HEK293 (cell line): ENCODE data around the gene NOXRED1.

ENCODE experiments used
- CTCF ChIA-PET: fragments of 350-600 bp; formaldehyde crosslinking; extraction: SDS; loops from one replicate; lab custom pipeline; 2021; ENCODE audit warnings: antibody characterized with exemption; lab: Yijun Ruan, JAX
- POLR2A ChIA-PET: fragments of 300-600 bp; formaldehyde crosslinking; extraction: SDS; loops from one replicate; lab custom pipeline; 2020; ENCODE audit warnings: antibody characterized with exemption, inconsistent platforms; lab: Yijun Ruan, JAX
- H3K27ac ChIP-seq: fragments of 200-500 bp; sonication (Bioruptor generic); 2 replicates; pipeline ENCODE4 v1.5.1; 2014; ENCODE audit warnings: low read depth, low read length, control low read depth, inconsistent platforms; ENCODE audit errors: extremely low read depth
- H3K36me3 ChIP-seq, 2 experiments: fragments of 200-500 bp in 1 of 2; sonication (Bioruptor generic) in 1 of 2; 1 replicate in 1 of 2; 2 replicates in 1 of 2; pipeline ENCODE4 v1.5.1; 2014 to 2017; ENCODE audit warnings: inconsistent platforms in 2 of 2, low read length in 2 of 2; ENCODE audit not compliant: control insufficient read depth in 2 of 2, insufficient read depth in 1 of 2
- H3K4me1 ChIP-seq: fragments of 200-500 bp; sonication (Bioruptor generic); 2 replicates; pipeline ENCODE4 v1.5.1; 2014; ENCODE audit warnings: mild to moderate bottlenecking, low read length, inconsistent platforms; ENCODE audit not compliant: control insufficient read depth, insufficient read depth
- H3K4me3 ChIP-seq: 2 replicates; pipeline ENCODE4 v1.5.1; 2011; ENCODE audit warnings: low read depth, mild to moderate bottlenecking, control low read depth, low read length, moderate library complexity
- H3K9me3 ChIP-seq: fragments of 200-500 bp; sonication (Bioruptor generic); 2 replicates; pipeline ENCODE4 v1.5.1; 2014; ENCODE audit warnings: low read depth, low read length, inconsistent platforms; ENCODE audit not compliant: control insufficient read depth, insufficient read depth
- EGR2 ChIP-seq: fragments of 450-650 bp; formaldehyde crosslinking; IDR thresholded peaks from 2 replicates; pipeline ENCODE4 v1.5.1; 2016; ENCODE audit warnings: low read depth, missing biosample characterization, missing genetic modification characterization
- PRDM6 ChIP-seq: fragments of 450-650 bp; formaldehyde crosslinking; IDR thresholded peaks from 2 replicates; pipeline ENCODE4 v1.5.1; 2017; ENCODE audit warnings: missing biosample characterization, missing genetic modification characterization
- SCRT2 ChIP-seq: fragments of 450-650 bp; formaldehyde crosslinking; IDR thresholded peaks from 2 replicates; pipeline ENCODE4 v1.5.1; 2016; ENCODE audit warnings: missing biosample characterization, missing genetic modification characterization
- WT1 ChIP-seq: fragments of 450-650 bp; formaldehyde crosslinking; IDR thresholded peaks from 2 replicates; pipeline ENCODE4 v1.5.1; 2016; ENCODE audit warnings: missing biosample characterization, missing genetic modification characterization
- YY2 ChIP-seq: fragments of 450-650 bp; formaldehyde crosslinking; IDR thresholded peaks from 2 replicates; pipeline ENCODE4 v1.5.1; 2016; ENCODE audit warnings: missing biosample characterization, missing genetic modification characterization
- ZBTB17 ChIP-seq: fragments of 450-650 bp; formaldehyde crosslinking; IDR thresholded peaks from 2 replicates; pipeline ENCODE4 v1.5.1; 2016; ENCODE audit warnings: missing biosample characterization, missing genetic modification characterization
- ZBTB21 ChIP-seq: fragments of 450-650 bp; formaldehyde crosslinking; IDR thresholded peaks from 2 replicates; pipeline ENCODE4 v1.5.1; 2017; ENCODE audit warnings: missing biosample characterization, missing genetic modification characterization
- ZBTB7A ChIP-seq: fragments of 450-650 bp; formaldehyde crosslinking; IDR thresholded peaks from 2 replicates; pipeline ENCODE4 v1.5.1; 2016; ENCODE audit warnings: low read depth, missing biosample characterization, missing genetic modification characterization
- ZFHX2 ChIP-seq: fragments of 450-650 bp; formaldehyde crosslinking; conservative IDR thresholded peaks from 2 replicates; pipeline ENCODE4 v1.5.1; 2016; ENCODE audit warnings: missing biosample characterization, missing genetic modification characterization
- ZIC2 ChIP-seq: fragments of 450-650 bp; formaldehyde crosslinking; IDR thresholded peaks from 2 replicates; pipeline ENCODE4 v1.5.1; 2016; ENCODE audit warnings: missing biosample characterization, missing genetic modification characterization
- ZNF148 ChIP-seq: fragments of 450-650 bp; formaldehyde crosslinking; IDR thresholded peaks from 2 replicates; pipeline ENCODE4 v1.5.0; 2017; ENCODE audit warnings: missing biosample characterization, missing genetic modification characterization, borderline replicate concordance
- ZNF174 ChIP-seq: fragments of 450-650 bp; formaldehyde crosslinking; IDR thresholded peaks from 2 replicates; pipeline ENCODE4 v1.5.0; 2017; ENCODE audit warnings: missing biosample characterization, mild to moderate bottlenecking, missing genetic modification characterization
- ZNF214 ChIP-seq: fragments of 450-650 bp; formaldehyde crosslinking; IDR thresholded peaks from 2 replicates; pipeline ENCODE4 v1.5.1; 2017; ENCODE audit warnings: missing biosample characterization, mild to moderate bottlenecking, missing genetic modification characterization, borderline replicate concordance
- ZNF248 ChIP-seq: fragments of 450-650 bp; formaldehyde crosslinking; IDR thresholded peaks from 2 replicates; pipeline ENCODE4 v1.5.1; 2017; ENCODE audit warnings: missing biosample characterization, missing genetic modification characterization
- ZNF302 ChIP-seq: fragments of 450-650 bp; formaldehyde crosslinking; IDR thresholded peaks from 2 replicates; pipeline ENCODE4 v1.5.1; 2016; ENCODE audit warnings: missing biosample characterization, missing genetic modification characterization, low read depth
- ZNF311 ChIP-seq: fragments of 450-650 bp; formaldehyde crosslinking; IDR thresholded peaks from 2 replicates; pipeline ENCODE4 v1.5.1; 2017; ENCODE audit warnings: missing biosample characterization, missing genetic modification characterization, borderline replicate concordance
- ZNF341 ChIP-seq: fragments of 450-650 bp; formaldehyde crosslinking; IDR thresholded peaks from 2 replicates; pipeline ENCODE4; 2016; ENCODE audit warnings: low read depth, missing biosample characterization, missing genetic modification characterization
- ZNF37A ChIP-seq: fragments of 450-650 bp; IDR thresholded peaks from 2 replicates; pipeline ENCODE4 v1.5.1; 2018; ENCODE audit warnings: missing biosample characterization, missing genetic modification characterization
- ZNF473 ChIP-seq: fragments of 450-650 bp; formaldehyde crosslinking; IDR thresholded peaks from 2 replicates; pipeline ENCODE4 v1.5.1; 2017; ENCODE audit warnings: missing biosample characterization, missing genetic modification characterization
- ZNF530 ChIP-seq: fragments of 450-650 bp; formaldehyde crosslinking; IDR thresholded peaks from 2 replicates; pipeline ENCODE4 v1.5.1; 2016; ENCODE audit warnings: low read depth, missing biosample characterization, missing genetic modification characterization
- ZNF596 ChIP-seq: fragments of 450-650 bp; IDR thresholded peaks from 2 replicates; pipeline ENCODE4 v1.5.0; 2018; ENCODE audit warnings: missing biosample characterization, mild to moderate bottlenecking, missing genetic modification characterization, moderate library complexity
- TF ChIP-seq, protein P1 (sequence below): sonication (generic); formaldehyde crosslinking; IDR thresholded peaks from 2 replicates; pipeline ENCODE4 v1.8.1; 2022; ENCODE audit warnings: mild to moderate bottlenecking, moderate library complexity, missing genetic modification reagents
- TF ChIP-seq, protein P2 (sequence below): fragments of 450-650 bp; formaldehyde crosslinking; IDR thresholded peaks from 2 replicates; pipeline ENCODE4 v1.5.1; 2016; ENCODE audit warnings: missing biosample characterization, missing genetic modification characterization, borderline replicate concordance

NOXRED1 gene, protein sequence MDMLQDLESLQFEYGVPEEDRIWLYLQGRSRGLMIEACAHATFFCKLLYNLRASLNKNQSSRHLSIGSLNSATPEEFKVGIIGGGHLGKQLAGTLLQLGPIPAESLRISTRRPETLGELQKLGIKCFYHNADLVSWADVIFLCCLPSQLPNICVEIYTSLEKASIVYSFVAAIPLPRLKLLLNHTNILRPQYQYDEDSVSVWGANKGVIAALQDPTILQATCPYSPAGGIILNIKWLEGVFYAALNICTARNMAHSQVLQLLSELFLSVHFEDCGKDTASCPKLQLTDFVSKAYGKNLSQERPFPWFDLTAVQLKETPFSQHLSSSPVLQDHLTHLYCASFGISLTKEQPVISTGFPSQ

DNA sequence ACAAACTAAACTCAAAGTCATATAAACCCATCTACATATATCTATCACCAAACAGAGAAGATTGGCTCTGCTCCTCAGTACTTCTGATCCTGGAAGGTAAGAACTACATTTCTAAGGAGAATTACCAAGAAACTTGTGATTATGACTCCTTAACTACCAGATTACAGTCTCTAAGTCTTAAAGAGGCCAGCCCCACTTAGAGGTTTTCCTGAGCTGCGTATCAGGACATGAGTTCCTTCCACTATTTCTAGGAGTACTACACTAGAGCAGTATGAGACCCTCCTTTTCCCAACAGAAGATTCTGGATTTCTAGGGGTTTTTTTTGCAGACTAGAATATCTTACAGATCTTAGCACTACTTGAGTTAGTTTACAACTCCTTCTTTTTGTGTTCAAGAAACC, at the start of gene NOXRED1:
Gene NOXRED1 (minus strand): TSS at position 101 of the 400 bp plus-strand sequence. CDS start 634 bp downstream, outside the sequence.
- Histone ChIP-seq H3K4me3 (no peak within 1 kb of the TSS), H3K36me3 (peaks cover 0 to 65% of the 10 kb centered on the region in 2 experiments; a peak in 1 of 3 replicates), H3K27ac (no peak within 1 kb of the TSS), H3K9me3 (no peaks in the 10 kb centered on the region), H3K4me1 (no peaks in the 10 kb centered on the region)
- no peak for TF ChIP-seq ZFHX2 (tag by site-specific recombination)
- TF ChIP-seq ZNF148 (tag by site-specific recombination): no peak
- no peak for TF ChIP-seq EGR2 (tag by site-specific recombination)
- no peak for TF ChIP-seq ZBTB7A
- no peak for TF ChIP-seq ZNF596 (tag by site-specific recombination)
- TF ChIP-seq ZNF341 (tag by site-specific recombination): no peak
- TF ChIP-seq ZNF174 (tag by site-specific recombination): no peak
- no peak for TF ChIP-seq ZNF473 (tag by site-specific recombination)
- no peak for TF ChIP-seq ZNF248 (tag by site-specific recombination)
- POLR2A ChIA-PET: no interaction called here
- CTCF ChIA-PET: no interaction called here

DNA sequence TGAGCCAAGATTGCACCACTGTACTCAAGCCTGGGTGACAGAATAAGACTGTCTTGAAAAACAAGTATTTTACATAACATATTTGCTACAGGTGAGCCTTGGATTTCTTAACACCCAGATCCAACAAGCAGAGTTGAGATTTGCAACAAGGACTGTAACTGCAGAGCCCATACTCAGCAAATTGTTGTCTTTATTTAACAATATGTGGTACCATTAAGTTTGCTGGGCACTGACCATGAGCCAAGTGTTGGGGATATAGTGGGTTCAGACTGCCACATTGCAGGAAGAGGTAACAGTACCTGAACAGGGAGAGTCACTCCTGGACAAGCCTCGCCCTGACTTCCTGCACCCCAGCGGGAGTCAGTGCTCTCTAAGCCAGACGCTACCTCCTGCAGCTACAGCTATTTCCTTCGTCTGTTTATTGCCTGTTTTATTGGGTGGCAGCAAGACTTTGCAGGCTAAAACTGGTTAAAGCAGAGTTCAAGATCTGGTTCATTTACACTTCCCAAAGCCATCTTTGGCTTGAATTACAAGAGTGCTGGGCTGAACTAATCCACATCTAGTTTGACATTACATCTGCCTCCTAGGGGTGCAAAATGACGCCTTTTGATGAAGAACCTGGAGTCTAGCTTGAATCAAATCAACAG, 47.0 kb upstream of the NOXRED1 start:
- Histone ChIP-seq H3K27ac (no peak overlapping the region), H3K36me3 (peaks cover 35 to 40% of the 10 kb centered on the region in 2 experiments), H3K4me1 (no peaks in the 10 kb centered on the region), H3K4me3 (no peak overlapping the region), H3K9me3 (no peaks in the 10 kb centered on the region)
- ChIA-PET CTCF (interaction anchor here (0.6 to 1.0 kb wide), 2 partner anchors 11 to 22 kb away, joined by 3 to 4 read pairs; no protein-coding TSS in a partner anchor), POLR2A (no interaction called here)
- TF ChIP-seq SCRT2 (tag by site-specific recombination) (no peak), YY2 (no peak), ZBTB21 (tag by site-specific recombination) (no peak), WT1 (tag by site-specific recombination) (0 out of 2 replicates have a peak, but pooled peaks have one; percentile 31), ZNF214 (tag by site-specific recombination) (no peak), PRDM6 (tag by site-specific recombination) (peak; percentile 96), ZBTB17 (tag by site-specific recombination) (peak; percentile 57; the same call in 1 of the 2 replicates), ZNF302 (tag by site-specific recombination) (no peak), ZNF37A (no peak), ZNF530 (tag by site-specific recombination) (no peak), ZIC2 (peak; percentile 91), ZNF311 (tag by site-specific recombination) (no peak)
- TF ChIP-seq, protein P1, sequence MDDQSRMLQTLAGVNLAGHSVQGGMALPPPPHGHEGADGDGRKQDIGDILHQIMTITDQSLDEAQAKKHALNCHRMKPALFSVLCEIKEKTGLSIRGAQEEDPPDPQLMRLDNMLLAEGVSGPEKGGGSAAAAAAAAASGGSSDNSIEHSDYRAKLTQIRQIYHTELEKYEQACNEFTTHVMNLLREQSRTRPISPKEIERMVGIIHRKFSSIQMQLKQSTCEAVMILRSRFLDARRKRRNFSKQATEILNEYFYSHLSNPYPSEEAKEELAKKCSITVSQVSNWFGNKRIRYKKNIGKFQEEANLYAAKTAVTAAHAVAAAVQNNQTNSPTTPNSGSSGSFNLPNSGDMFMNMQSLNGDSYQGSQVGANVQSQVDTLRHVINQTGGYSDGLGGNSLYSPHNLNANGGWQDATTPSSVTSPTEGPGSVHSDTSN (CRISPR knock-in tag): no peak
- TF ChIP-seq, protein P2, sequence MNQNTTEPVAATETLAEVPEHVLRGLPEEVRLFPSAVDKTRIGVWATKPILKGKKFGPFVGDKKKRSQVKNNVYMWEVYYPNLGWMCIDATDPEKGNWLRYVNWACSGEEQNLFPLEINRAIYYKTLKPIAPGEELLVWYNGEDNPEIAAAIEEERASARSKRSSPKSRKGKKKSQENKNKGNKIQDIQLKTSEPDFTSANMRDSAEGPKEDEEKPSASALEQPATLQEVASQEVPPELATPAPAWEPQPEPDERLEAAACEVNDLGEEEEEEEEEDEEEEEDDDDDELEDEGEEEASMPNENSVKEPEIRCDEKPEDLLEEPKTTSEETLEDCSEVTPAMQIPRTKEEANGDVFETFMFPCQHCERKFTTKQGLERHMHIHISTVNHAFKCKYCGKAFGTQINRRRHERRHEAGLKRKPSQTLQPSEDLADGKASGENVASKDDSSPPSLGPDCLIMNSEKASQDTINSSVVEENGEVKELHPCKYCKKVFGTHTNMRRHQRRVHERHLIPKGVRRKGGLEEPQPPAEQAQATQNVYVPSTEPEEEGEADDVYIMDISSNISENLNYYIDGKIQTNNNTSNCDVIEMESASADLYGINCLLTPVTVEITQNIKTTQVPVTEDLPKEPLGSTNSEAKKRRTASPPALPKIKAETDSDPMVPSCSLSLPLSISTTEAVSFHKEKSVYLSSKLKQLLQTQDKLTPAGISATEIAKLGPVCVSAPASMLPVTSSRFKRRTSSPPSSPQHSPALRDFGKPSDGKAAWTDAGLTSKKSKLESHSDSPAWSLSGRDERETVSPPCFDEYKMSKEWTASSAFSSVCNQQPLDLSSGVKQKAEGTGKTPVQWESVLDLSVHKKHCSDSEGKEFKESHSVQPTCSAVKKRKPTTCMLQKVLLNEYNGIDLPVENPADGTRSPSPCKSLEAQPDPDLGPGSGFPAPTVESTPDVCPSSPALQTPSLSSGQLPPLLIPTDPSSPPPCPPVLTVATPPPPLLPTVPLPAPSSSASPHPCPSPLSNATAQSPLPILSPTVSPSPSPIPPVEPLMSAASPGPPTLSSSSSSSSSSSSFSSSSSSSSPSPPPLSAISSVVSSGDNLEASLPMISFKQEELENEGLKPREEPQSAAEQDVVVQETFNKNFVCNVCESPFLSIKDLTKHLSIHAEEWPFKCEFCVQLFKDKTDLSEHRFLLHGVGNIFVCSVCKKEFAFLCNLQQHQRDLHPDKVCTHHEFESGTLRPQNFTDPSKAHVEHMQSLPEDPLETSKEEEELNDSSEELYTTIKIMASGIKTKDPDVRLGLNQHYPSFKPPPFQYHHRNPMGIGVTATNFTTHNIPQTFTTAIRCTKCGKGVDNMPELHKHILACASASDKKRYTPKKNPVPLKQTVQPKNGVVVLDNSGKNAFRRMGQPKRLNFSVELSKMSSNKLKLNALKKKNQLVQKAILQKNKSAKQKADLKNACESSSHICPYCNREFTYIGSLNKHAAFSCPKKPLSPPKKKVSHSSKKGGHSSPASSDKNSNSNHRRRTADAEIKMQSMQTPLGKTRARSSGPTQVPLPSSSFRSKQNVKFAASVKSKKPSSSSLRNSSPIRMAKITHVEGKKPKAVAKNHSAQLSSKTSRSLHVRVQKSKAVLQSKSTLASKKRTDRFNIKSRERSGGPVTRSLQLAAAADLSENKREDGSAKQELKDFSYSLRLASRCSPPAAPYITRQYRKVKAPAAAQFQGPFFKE (tag by site-specific recombination): no peak
